Cortex of kidney (tissue), 1 donor: ENCODE results near the gene CCNL1.
"Not testable (repeated sequence)": the region's sequence is repeated elsewhere in the genome, so short reads cannot be mapped to it uniquely, and the experiment has no call there.

Source experiments
- DNase-seq: peaks from one replicate; lab custom pipeline; 2025; lab: John Stamatoyannopoulos, UW

CCNL1 gene

GRCh38 chr3:157103280-157103679, 56.7 kb downstream of the CCNL1 start:
- DNase-seq = no peak

- not testable (repeated sequence) for DNase-seq
These were observed 57.4 kb downstream of the CCNL1 start for GRCh38 chr3:157102595-157102994.

GRCh38 chr3:157102098-157102497, 57.8 kb downstream of the CCNL1 start:
- no peak for DNase-seq

- no peak for DNase-seq
These were observed 58.5 kb downstream of the CCNL1 start for GRCh38 chr3:157101486-157101885.

- DNase-seq = no peak
These were observed 59.1 kb downstream of the CCNL1 start for GRCh38 chr3:157100608-157101396.

GRCh38 chr3:157100096-157100477, 59.9 kb downstream of the CCNL1 start:
- DNase-seq = no peak

GRCh38 chr3:157099326-157100095, 60.4 kb downstream of the CCNL1 start:
- DNase-seq = no peak

- no peak for DNase-seq
These were observed 61.1 kb downstream of the CCNL1 start for GRCh38 chr3:157098823-157099185.

GRCh38 chr3:157098121-157098822, 61.7 kb downstream of the CCNL1 start:
- DNase-seq = no peak
